ENCODE measurements around the gene MIA3.
"Not testable (repeated sequence)": the region's sequence is repeated elsewhere in the genome, so short reads cannot be mapped to it uniquely, and the experiment has no call there.

Gene MIA3

GRCh38 chr1:222668184-222668583 is 50.3 kb downstream of the MIA3 start:
- not testable (repeated sequence) for DNase-seq (ENCODE audit: low read depth in 2 of 2, low spot score in 1 of 2)

GRCh38 chr1:222669107-222669506 is 51.2 kb downstream of the MIA3 start:
- DNase-seq (ENCODE audit: low read depth in 2 of 2, low spot score in 1 of 2): not testable (repeated sequence)

- no peak for DNase-seq (ENCODE audit: low read depth in 2 of 2, low spot score in 1 of 2)
These were observed 52.2 kb downstream of the MIA3 start for GRCh38 chr1:222670110-222670509.

- no peak for DNase-seq (ENCODE audit: low read depth in 2 of 2, low spot score in 1 of 2)
These were observed 62.2 kb downstream of the MIA3 start for GRCh38 chr1:222680080-222680479.

- no peak for DNase-seq (ENCODE audit: low read depth in 2 of 2, low spot score in 1 of 2)
These were observed 73.1 kb downstream of the MIA3 start for GRCh38 chr1:222691016-222691415.

- no peak for DNase-seq (ENCODE audit: low read depth in 2 of 2, low spot score in 1 of 2)
These were observed 77.0 kb downstream of the MIA3 start for GRCh38 chr1:222694927-222695326.

GRCh38 chr1:222696741-222697140 is 78.8 kb downstream of the MIA3 start:
- DNase-seq (ENCODE audit: low read depth in 2 of 2, low spot score in 1 of 2): no peak

GRCh38 chr1:222697203-222697602 is 79.3 kb downstream of the MIA3 start:
- DNase-seq (ENCODE audit: low read depth in 2 of 2, low spot score in 1 of 2): no peak

GRCh38 chr1:222697826-222698225 is 79.9 kb downstream of the MIA3 start:
- DNase-seq (ENCODE audit: low read depth in 2 of 2, low spot score in 1 of 2): no peak

GRCh38 chr1:222702210-222702609 is 84.3 kb downstream of the MIA3 start:
- no peak for DNase-seq (ENCODE audit: low read depth in 2 of 2, low spot score in 1 of 2)

GRCh38 chr1:222704260-222704659 is 86.4 kb downstream of the MIA3 start:
- no peak for DNase-seq (ENCODE audit: low read depth in 2 of 2, low spot score in 1 of 2)

- DNase-seq (ENCODE audit: low read depth in 2 of 2, low spot score in 1 of 2): no peak
These were observed 88.9 kb downstream of the MIA3 start for GRCh38 chr1:222706815-222707214.

- no peak for DNase-seq (ENCODE audit: low read depth in 2 of 2, low spot score in 1 of 2)
These were observed 91.8 kb downstream of the MIA3 start for GRCh38 chr1:222709700-222710153.

- peak; percentile 38 to 43 for DNase-seq (ENCODE audit: low read depth in 2 of 2, low spot score in 1 of 2)
These were observed 93.7 kb downstream of the MIA3 start for GRCh38 chr1:222711319-222712252.

- DNase-seq (ENCODE audit: low read depth in 2 of 2, low spot score in 1 of 2): peak; percentile 90 to 91
These were observed 94.6 kb downstream of the MIA3 start, which contains the start of the genes AIDA and BROX for GRCh38 chr1:222712253-222713090. TSS of gene AIDA (minus strand) at chr1:222712491. CDS start at chr1:222712317, 174 bp downstream. TSS of gene BROX (plus strand) at chr1:222712564. CDS start at chr1:222715700, 3,136 bp downstream.

- peak; percentile 72 to 88 for DNase-seq (ENCODE audit: low read depth in 2 of 2, low spot score in 1 of 2)
These were observed 95.4 kb downstream of the MIA3 start for GRCh38 chr1:222713091-222713961.

- DNase-seq (ENCODE audit: low read depth in 2 of 2, low spot score in 1 of 2): no peak
These were observed 98.5 kb downstream of the MIA3 start for GRCh38 chr1:222716393-222716792.

Measured in stimulated activated CD8-positive, alpha-beta memory T cell treated with anti-CD3 and anti-CD28 coated beads, Interleukin-4, amount 100 ng/mL, for 4 hours (primary cell).